Fibroblast of upper back skin (primary cell): ENCODE results near the gene DNAJC5.
"Not testable (repeated sequence)": the region's sequence is repeated elsewhere in the genome, so short reads cannot be mapped to it uniquely, and the experiment has no call there.

Experiments
- DNase-seq: peaks from one replicate; pipeline ENCODE4 v3.0.0-alpha.2; 2013

The DNAJC5 gene, protein sequence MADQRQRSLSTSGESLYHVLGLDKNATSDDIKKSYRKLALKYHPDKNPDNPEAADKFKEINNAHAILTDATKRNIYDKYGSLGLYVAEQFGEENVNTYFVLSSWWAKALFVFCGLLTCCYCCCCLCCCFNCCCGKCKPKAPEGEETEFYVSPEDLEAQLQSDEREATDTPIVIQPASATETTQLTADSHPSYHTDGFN

DNA sequence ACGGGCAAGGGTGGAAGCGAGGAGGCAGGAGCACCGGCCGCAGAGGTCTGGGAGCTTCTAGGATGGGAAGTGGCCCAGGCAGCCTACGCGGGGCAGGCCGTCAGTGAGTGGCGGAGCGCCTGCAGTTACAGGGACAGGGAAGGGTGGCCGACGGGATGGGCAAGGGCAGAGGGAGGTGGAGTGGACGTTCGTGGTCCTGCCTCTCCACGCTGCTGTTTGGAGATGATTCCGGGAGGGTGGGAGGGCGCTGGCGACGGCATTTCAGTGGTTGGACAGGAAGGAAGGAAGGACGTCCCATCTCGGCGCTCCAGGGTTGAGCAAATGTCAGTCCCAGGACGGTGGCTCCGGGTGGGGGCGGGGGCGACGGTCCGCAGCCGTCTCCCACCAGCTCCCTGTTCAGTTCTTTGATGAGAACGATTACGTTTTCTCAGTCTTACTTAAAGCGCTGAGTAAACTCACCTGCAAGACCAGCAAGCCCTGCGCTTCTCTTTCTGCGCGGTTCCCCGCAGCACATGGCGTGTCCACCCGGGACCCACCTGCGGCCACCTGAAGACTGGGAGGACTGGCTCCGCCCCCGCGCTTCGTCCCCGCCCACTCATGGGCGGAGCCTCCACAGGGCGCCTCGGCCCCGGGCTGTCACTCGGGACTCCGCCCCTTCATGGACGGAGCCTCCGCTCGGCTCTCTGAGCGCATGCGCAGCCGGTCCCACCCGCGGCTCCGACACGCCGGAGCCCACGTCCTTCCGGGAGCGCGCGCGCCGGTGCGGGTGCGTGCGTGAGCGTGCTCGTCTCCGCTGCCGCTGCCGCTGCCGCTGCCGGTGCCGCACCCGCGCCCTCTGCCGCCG lies at the start of gene DNAJC5:
Gene DNAJC5, plus strand, starts transcription at position 769 of the 844 bp plus-strand sequence. CDS start 33,220 bp downstream, outside the sequence.
- DNase-seq = peak; percentile 92

DNA sequence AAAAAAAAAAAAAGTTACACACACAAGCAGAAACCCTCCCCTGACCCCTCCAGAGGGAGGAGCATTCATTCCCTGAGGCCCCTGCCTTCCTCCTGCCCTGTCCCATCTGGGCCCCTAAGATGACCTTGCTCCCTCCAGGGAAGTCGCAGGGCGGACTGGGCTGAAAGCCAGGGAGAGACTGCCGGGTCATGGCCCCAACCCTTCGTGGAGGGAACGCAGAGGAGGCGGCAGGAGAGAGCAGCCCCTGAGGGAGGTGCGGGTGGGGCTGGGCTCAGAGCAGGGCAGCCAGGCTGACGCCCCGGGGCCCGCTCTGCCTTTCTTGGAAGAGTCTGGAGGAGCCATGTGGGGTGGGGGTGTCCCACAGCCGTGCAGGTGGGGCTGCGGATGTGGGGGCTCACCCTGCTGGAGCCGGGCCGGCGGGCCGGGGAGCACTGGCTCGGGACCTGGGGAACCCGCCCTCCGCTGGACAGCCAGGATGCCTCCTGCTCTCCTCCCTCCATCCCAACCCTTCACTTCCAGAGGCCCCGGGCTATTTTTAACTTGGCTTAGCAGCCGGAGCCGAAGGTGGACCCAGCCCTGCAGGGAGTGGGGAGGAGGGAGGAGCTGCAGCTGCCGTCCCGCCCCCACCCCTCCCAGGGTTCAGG lies 48.7 kb upstream of the DNAJC5 start:
- DNase-seq = peak; percentile 20

DNA sequence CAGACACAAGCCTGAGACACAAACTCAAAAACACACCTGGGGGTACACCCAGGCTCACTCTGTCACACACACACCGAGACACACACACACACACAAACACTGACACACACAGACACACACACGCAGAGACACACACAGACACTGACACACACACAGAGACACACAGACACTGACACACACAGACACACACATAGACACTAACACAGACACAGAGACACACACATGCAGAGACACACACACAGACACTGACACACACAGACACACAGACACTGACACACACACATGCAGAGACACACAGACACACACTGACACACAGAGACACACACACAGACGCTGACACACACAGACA lies 48.1 kb upstream of the DNAJC5 start:
- DNase-seq = no peak

DNA sequence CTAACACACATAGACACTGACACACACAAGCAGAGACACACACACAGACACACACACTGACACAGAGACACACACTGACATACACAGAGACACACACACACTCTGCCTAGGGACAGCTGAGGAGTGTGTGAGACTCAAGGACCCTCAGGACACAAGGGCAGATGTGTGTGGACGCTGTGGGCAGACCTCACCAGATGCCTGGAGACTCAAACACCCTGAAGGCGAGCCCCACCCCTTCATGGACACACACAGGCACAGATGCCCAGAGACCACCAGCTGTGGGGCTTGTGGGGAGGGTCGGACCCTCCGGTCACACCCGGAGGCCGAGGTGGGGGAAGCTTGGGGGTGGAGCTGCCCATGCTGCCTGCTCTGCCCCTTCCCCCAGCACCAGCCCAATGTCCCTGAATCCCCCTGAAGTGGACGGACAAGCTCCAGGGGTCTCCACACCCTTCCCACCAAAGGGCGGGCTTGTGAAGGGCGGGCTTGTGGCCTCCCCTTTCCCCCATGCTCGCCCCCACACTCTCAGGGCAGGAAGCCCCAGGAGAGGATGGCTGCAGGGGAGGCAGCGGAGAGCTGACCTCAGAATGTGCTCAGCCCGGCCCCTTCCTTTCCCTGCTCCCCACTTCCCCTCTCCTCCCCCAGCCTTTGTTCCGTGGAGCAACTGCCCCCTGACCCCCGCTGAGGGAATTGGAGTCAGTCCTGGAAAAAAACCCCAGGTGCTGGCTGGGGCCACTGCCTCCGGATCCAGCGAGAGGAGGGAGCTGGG lies 47.5 kb upstream of the DNAJC5 start:
- DNase-seq = peak; percentile 17

DNA sequence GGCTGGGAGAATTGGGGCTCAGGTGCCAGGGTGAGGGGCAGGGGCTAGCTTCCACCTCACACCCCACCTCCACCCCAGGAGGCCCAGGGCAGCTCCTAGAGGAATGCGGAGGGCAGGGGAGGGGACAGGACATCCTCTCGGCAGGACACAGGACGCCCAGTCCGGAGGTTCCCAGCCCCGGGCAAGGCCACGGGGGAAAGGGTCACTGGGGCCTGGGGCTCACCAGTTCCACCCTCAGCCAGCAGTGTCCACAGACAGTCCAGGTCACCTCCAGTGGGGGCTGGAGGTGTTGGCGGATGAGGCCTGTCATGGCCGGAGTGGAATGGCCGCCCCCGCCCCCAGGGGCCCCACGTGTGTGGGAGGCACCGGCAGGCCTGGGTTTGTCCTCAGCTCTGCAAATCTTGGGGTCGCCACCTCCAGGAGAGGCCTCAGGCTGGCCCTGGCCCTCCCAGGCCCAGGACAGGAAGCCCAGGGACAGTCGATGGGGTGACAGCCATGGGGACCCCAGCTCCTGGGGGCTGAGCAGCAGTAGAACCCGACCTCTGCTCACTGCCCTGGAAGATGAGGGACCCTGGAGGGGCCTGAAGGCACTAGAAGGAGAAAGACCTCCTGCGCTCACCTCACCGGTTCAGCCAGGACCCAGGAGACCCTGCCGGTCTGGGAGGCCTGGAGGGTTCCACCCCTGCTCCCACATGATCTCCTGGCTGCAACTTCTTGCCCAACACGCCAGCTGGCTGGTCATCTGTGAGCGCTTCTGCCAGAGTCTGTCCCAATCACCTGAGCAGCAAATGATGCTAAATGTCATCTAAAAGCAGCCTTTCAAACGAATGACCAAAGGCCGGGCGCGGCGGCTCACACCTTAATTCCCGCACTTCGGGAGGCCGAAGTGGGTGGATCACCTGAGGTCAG lies 46.7 kb upstream of the DNAJC5 start:
- DNase-seq = no peak

DNA sequence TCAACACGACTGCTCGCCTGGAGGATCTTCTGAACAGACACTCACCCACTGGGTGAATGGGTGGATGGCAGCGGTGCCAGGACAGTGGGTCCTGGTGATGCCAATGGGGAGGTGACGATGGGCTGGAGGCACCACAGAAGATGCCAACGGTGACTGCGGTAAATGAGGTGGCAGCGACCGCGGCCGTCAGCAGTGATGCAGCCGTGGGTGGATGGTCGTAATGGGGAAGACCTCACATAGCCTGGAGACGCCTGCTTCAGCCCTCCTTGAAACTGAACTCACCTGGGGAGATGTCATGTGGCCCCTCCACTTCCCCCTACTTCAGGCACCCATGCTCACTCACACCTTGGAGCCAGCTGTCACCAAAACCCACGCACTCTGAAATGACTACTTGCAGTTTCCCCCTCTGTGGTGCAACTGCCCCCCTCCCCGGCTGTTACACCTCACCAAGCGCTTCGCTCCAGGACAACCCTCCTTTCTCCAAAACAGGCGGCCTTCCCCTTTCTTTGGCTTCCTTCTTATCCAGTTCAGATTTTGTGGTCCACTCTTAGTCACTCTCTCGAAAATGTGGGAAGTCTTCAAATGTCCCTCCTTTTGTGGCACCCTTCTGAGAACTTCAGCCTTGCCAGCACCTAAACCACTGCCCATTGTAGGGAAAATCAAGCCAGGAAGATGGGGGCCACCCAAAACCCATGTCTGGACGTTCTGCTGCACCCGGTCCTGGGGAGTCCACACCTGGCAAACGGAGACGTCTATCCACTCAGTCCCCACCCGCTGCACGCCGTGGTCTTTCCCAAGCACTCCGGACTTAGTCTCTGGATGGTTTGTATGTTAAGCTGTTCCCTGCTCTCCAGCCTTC lies 44.0 kb upstream of the DNAJC5 start:
- DNase-seq = no peak

DNA sequence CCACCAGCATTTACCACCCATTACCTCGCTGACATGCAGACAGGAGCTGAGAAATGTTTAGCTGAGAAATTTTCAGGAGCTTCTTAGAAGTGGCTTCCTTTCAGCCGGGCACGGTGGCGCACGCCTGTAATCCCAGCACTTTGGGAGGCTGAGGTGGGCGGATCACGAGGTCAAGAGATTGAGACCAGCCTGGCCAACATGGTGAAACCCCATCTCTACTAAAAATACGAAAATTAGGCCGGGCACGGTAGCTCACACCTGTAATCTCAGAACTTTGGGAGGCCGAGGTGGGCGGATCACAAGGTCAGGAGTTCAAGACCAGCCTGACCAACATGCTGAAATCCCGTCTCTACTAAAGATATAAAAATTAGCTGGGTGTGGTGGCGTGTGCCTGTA lies 43.4 kb upstream of the DNAJC5 start:
- DNase-seq = not testable (repeated sequence)

DNA sequence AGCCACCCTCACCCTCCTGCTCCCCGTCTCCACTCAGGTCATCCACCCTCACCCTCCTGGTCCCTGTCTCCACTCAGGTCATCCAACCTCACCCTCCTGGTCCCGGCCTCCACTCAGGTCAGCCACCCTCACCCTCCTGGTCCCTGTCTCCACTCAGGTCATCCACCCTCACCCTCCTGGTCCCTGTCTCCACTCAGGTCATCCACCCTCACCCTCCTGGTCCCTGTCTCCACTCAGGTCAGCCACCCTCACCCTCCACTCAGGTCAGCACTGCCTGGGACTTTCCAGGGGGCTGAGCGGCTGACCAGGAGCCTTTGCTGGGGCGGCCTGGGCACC lies 41.2 kb upstream of the DNAJC5 start:
- not testable (repeated sequence) for DNase-seq

DNA sequence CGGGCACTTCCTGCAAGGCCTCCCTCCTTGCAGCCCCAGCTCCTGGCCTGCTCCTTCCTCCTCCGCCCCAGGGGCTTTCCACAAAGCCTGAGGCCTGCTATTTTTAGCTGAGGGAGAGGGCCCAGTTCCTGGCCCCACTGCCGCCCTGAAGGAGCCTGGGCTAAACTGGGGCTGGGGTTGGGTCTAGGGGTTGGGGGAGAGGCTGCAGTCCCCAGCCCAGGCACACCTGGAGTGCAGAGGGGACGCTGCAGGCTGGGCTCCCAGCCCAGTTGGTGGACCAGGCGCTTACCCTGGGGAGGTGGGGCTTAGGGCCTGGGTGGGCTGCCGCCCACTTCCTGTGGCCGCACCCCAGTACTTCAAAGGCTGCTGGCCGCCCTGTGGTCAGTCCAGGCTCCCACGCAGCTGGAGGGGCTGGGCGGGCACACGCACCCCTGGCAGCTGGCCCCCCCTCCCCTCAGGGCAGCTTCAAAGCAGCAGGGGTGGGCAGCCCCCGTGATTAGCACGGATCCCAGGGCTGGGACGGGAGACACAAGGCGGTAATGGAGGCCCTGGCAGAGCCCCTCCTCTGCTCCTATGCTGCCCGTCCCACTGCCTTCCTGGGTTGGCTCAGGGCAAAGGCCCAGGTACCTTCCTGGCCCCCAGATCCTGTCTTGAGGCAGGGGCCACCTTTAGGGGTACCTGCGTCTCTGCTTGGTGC lies 40.7 kb upstream of the DNAJC5 start:
- no peak for DNase-seq

DNA sequence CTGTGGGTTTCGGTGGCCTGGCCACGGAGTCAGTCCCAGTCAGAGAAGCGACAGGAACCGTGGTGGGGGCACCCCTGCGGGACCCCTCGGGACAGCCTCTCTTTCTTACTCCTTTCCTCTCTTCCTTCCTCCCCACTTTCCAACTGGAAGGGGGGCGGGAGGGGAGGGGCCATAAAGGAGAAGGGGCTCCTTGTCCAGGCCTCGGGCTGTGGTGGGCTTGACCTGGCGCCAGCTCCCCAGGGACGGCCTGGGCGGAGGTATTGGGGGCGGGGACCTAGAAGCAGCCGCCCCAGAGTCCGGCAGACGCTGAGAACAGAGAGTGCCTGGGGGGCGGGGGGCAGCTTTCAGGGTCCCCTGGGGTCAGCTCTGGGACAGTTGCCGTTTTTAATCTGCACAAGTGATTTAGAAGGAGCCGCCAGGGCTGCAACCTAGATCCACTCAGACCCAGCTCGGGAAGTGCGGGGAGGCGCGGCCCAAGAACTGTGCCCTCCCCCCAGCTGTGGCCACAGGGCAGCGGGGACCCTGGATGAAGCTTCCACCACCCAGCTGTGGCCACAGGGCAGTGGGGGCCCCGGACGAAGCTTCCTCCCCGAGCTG lies 40.1 kb upstream of the DNAJC5 start:
- DNase-seq = no peak

DNA sequence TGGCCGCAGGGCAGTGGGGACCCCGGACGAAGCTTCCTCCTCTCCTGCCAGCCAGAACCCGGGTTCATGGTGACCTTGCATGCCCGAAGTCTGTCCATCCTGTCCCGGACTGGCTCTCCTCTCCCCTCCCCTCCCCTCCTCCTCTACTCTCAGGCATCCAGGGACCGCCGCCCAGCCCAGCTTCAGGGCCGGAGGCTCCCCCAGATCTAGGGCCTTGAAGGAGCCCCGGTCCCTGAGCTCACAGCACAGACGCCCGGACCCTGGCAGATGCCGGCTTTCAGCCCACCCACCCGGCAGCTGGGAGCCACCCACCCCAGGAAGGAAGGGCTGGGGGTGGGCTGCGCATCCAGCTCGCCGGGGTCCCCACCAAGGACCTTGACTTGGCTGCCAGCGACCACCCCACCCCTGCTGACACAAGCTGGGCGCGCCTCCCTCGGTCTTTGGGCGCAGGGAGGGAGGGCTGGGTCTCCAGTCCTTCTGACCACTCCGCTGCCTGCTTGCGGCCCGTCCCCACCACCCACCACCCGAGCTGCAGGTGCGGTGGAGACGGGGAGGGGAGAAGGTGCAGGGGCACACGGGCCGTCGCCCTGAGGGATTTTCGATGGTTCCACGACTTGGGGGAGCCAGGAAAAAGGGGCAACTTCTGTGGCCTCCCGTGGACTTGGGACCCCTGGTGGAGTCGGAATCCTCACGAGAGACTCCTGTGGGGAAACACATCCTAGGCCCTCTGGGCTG lies 39.4 kb upstream of the DNAJC5 start:
- no peak for DNase-seq

DNA sequence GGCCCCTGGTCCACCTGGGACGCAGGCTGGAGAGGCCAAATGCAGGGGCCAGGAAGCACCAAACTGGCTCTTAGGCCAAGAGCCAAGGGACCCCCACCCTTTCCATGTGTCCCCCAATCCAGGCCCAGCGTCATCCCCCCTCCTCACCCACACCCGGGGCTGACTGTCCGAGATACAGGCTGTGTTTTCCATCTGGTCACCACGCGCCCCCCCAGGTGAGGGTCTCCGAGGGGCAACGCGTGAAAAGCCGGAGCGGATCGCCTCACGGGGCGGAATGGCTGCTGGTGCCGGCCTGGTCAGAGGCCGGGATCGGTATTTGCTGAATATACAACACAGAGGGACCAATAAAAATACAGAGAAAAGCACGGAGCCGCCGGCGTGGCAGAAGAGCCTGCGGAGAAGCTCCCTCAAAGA lies 38.8 kb upstream of the DNAJC5 start:
- no peak for DNase-seq

DNA sequence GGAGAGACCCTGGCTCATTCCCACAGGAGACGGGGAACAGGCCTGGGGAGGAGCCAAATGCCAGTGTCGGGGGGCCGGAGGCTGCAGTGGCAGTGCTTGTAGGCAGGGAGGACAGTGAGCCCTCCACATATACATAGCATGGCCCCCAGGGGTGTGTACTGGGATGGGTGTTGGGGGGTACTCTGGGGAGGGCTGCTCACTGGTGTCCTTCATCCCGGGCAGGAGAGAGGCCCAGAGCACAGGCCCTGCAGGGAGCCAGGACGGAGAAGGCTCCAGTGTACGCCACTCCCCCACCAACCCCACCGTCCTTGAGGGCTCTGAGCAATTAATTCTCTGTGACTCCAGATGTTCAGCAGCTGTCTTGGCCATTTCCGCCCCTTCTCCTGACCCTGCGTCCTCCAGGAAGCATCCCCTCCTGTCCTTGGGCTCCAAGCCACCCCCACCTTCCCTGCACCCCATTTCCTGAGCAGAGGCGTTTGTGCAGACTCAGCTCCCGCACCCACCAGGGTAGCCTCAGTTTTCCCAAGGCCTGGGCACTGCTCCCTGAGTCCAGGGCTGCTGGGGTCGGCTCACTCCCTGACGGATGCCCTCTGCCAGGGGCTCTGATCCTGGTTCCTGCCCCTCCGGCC lies 37.0 kb upstream of the DNAJC5 start:
- DNase-seq = no peak

DNA sequence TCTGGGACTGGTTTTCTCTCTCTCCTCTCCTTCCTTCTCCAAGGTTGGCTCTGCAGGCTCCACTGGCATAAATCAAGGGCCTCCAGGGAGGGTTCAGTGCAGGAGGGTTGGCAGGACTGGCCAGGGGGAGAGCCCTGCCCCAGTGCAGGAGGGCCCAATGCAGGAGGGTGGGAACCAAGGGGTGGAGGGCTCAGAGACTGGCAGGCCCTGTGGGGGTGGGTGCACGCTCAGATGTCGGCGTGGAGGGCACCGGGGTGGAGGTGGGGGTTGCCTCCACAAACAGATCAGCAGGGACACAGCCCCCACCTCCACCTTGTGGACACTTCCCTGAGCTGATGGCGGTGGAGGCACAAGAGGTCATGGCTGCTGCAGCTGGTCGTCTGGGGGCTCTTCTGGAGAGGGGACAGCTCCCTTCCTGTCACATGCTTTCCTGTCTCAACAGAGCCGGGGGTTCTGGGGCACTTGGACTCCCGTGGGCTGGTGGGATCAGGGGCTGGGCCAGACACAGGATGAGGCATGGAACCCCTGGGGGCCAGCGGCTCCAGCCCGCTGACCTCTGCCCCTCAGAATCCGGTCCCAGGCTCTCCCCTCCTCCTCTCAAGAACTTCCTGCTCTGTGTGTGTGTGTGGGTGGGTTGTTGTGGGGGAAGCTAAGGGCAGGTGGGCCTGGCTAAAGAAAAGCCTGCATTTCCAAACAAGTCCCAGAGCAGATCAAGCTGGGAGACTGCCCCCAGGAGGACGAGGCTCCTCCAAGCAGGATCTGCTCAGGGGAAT lies 36.3 kb upstream of the DNAJC5 start:
- DNase-seq = peak; percentile 11

DNA sequence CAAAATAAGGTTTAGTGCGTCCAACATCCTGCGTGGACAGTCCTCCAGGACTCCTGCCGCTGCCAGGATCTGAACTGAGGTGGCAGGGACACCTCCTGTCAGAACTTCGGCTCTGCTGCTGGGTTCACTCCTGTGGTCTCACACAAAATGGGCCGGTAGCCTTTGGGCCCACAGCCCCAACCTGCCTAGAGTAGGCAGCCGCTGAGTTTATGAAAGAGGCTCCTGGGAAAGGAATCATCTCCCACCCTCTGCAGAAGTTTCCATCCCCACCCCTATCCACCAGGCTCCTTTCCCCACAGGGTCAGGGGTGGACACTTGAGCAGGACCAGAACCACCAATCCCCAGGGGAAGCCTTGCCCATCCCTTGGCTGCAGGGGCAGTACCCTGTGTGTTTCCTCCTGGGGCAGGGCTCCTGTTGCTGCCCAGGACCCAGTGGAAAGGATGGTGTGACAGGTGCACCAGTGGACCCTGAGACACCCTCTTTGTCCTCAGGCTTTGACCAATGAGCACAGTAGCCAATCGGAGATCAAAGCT lies 35.7 kb upstream of the DNAJC5 start:
- no peak for DNase-seq

DNA sequence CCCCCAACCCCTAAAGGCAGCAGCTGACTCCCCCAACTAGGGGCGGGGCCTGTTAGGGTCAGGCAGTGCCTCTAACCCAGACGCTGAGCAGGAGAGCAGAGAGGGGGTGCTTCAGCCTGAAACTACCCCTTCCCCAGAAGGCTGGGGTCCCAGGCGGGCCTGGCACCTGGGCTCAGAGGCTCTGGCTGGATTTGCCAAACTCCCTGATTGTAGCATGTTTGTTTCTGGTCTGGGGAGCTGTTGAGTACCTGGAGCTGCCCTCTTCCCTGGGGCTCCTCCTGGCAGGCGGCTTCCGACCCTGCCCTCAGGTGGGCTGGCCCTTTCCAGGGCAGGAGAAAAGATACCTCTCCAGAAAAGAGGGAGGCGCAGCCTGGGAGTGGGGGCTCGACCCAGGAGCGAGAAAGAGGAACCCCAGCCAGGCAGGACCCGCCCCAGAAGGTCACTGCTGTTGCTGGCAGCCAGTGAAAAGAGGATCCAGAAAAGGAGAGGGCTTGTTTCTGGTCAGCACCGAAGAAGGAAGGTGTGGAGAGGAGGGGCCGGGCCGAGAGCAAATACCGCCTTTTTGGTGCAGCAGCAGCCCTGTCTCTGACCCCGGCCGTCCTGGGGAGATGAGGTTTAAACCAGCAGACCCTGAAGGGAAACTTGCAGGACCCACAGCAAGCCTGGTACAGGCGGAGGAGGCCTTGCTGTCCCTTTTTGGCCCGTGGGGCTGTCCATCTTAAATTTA lies 34.4 kb upstream of the DNAJC5 start:
- no peak for DNase-seq

DNA sequence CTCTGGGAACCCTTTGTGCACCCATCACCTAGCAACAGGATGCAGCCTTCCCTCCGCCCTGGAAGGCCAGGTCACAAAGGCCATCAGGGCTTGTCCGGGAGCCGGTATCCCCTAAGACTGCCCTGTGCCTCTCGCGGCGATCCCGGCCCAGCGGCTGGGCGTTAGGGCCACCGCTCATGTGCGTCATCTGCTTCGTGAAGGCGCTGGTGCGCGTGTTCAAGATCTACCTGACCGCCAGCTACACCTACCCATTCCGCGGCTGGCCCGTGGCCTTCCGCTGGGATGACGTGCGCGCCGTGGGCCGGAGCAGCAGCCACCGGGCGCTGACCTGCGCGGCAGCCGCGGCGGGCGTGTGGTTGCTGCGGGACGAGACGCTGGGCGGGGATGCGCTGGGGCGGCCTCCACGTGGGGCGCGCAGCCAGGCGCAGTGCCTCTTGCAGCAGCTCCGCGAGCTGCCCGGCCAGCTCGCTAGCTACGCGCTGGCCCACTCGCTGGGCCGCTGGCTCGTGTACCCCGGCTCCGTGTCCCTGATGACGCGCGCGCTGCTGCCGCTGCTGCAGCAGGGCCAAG lies 33.5 kb upstream of the DNAJC5 start, which contains the start of gene ABHD16B:
Gene ABHD16B, plus strand, starts transcription at position 134 of the 570 bp plus-strand sequence. Its CDS starts 43 bp downstream, at position 177.
- DNase-seq = no peak
